NT2/D1 (cell line): ENCODE results near the gene ITPK1.

ENCODE experiments used
- DNase-seq: peaks from one replicate; pipeline ENCODE4 v3.0.0-alpha.2; 2011; ENCODE audit warnings: low read depth, low spot score
- H3K27me3 ChIP-seq: 2 replicates; pipeline ENCODE4 v1.6.0; 2011; ENCODE audit warnings: mild to moderate bottlenecking; ENCODE audit not compliant: insufficient read length, insufficient read depth
- H3K36me3 ChIP-seq: 2 replicates; pipeline ENCODE4 v1.6.1; 2011; ENCODE audit warnings: mild to moderate bottlenecking, low read length, mixed read lengths; ENCODE audit not compliant: insufficient read depth, insufficient read length
- H3K4me1 ChIP-seq: 2 replicates; pipeline ENCODE4 v1.5.1; 2011; ENCODE audit not compliant: insufficient read depth, insufficient read length
- H3K4me3 ChIP-seq: 2 replicates; pipeline ENCODE4 v1.5.1; 2011; ENCODE audit warnings: low read depth; ENCODE audit not compliant: insufficient read length
- H3K9ac ChIP-seq: 2 replicates; pipeline ENCODE4 v1.6.0; 2011; ENCODE audit warnings: low read depth; ENCODE audit not compliant: insufficient read length
- H3K9me3 ChIP-seq: 2 replicates; pipeline ENCODE4 v1.5.1; 2011; ENCODE audit warnings: mild to moderate bottlenecking, low read length; ENCODE audit not compliant: insufficient read depth
- SUZ12 ChIP-seq: IDR thresholded peaks from 2 replicates; pipeline ENCODE4 v1.6.1; 2011; ENCODE audit not compliant: insufficient read length, insufficient read depth; ENCODE audit errors: extremely low read depth
- YY1 ChIP-seq: IDR thresholded peaks from 2 replicates; pipeline ENCODE4 v1.6.1; 2011; ENCODE audit not compliant: insufficient read length, insufficient read depth
- ZNF274 ChIP-seq: IDR thresholded peaks from 2 replicates; pipeline ENCODE4 v1.6.1; 2011; ENCODE audit warnings: mild to moderate bottlenecking, low read depth, low read length

The ITPK1 gene

DNA sequence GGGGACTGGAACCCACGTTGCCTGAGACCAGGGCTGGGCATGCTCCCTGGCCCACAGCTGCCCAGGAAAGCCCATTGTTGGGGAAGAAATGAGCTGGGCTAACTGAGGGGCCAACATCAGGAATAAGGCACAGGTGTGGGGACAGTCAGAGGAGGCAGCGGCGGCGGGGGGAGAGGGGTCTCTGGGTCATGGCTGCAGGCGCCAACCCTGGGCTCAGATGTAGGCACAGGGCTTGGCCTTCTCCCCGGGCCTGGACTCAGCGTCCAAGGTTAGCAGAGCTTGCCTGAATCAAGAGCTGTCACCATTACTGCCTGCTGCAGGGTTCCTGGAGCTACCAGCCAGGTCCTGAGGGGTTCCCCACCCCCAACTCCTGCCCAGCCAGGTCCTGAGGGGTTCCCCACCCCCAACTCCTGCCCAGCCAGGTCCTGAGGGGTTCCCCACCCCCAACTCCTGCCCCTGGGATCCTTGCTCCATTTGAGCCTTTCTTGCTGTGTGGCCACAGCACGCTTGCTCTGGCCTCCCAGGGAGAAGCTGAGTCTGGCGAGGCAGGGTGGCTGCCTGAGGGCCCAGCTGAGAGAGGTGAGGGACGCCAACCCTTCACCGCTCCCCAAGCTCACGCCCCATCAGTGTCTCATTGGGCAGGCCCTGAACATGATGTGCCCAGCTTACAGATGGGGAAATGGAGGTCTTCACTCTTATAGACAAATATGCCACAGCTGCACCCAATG, 186.6 kb downstream of the ITPK1 start:
- Histone ChIP-seq H3K27me3 (peaks cover 13% of the 10 kb centered on the region), H3K4me3 (no peak overlapping the region), H3K9me3 (no peaks in the 10 kb centered on the region), H3K36me3 (no peaks in the 10 kb centered on the region), H3K9ac (no peak overlapping the region), H3K4me1 (no peaks in the 10 kb centered on the region)
- no peak for TF ChIP-seq SUZ12
- TF ChIP-seq YY1: no peak
- no peak for TF ChIP-seq ZNF274
- no peak for DNase-seq

GRCh38 chr14:92928258-92928629, 187.5 kb downstream of the ITPK1 start:
- Histone ChIP-seq H3K9ac (no peak overlapping the region), H3K9me3 (no peaks in the 10 kb centered on the region), H3K27me3 (peaks cover 16% of the 10 kb centered on the region), H3K4me1 (no peaks in the 10 kb centered on the region), H3K4me3 (no peak overlapping the region), H3K36me3 (no peaks in the 10 kb centered on the region)
- TF ChIP-seq SUZ12: no peak
- TF ChIP-seq YY1: no peak
- TF ChIP-seq ZNF274: no peak
- no peak for DNase-seq

DNA sequence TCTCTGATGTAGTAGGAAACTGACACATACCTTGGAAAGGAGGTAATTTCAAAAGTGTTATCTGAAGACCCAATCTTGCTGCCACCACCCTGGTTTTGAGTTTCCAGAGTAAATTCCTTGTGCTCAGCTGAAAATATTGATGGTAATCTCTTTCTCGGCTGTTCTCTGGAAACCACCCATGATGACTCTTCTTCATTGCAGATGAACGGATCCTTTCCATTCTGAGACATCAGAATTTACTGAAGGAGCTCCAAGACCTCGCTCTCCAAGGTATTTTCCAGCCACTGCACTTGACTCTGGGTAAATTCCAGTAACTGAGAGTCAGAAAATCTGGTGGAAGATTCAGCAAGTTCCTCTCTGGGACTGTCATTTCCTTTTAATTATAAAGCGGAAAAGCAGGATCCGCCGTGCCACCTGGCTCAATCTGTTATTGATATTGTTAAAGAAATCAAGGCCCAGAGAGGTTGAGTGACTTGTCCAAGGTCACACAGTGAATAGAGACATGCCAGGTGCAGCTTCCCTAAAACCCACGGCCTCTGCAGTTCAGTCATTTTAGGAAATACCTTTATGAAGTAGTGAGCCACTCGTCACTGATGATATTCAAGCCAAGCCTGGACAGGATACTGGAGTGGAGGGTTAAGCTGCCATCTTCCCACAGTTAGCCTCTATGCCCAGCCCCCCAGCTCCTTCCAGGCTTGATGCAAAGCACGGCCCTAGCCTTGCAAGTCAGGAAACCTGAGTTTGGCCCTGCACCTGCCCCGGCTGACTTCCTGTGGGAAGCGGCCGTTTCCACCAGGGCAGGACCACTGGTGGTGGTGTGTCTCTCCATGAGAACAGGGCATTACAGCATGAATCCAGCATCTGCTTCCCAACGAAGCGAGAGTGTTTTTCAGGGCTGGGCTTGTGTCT, 188.1 kb downstream of the ITPK1 start:
- TF ChIP-seq ZNF274: no peak
- TF ChIP-seq YY1: no peak
- TF ChIP-seq SUZ12: no peak
- H3K36me3 ChIP-seq: no peaks in the 10 kb centered on the region
- H3K27me3 ChIP-seq: peaks cover 18% of the 10 kb centered on the region
- H3K4me1 ChIP-seq: no peaks in the 10 kb centered on the region
- no peak overlapping the region for H3K9ac ChIP-seq
- no peak overlapping the region for H3K4me3 ChIP-seq
- H3K9me3 ChIP-seq: no peaks in the 10 kb centered on the region
- no peak for DNase-seq

GRCh38 chr14:92926931-92927330, 188.8 kb downstream of the ITPK1 start:
- Histone ChIP-seq H3K4me1 (no peaks in the 10 kb centered on the region), H3K9ac (no peak overlapping the region), H3K4me3 (no peak overlapping the region), H3K9me3 (no peaks in the 10 kb centered on the region), H3K27me3 (peaks cover 25% of the 10 kb centered on the region), H3K36me3 (no peaks in the 10 kb centered on the region)
- DNase-seq: no peak
- TF ChIP-seq YY1 (no peak), SUZ12 (no peak), ZNF274 (no peak)

DNA sequence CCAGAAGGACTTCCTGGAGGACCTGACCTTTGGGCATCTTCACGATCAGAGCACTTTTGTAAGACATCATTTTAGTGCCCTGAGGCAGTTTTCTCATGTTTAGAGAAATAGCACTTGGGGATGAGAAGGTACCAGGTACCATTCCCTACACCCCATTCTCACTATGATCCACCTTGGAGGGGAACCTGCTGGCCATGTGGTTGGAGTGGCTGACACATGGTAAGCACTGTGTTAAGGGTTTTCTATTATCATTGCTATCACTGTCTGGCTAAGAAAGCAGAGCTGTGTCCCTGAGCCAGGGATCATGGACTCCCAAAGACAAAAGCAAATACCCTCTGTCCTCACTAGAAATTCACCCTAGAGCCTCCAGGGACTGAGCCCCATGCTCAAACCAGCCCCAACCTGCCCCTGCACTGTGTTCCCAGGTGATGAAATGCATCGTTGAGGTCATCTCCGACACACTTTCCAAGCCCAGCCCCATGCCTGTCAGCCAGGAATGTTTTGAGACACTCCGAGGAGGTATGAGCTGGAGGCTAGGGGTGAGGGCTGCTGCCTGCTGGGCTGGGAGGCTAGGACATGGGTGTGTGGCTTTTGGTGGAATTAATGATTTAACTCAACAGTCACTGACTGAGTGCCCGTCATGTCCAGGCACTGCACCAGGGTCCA, 189.4 kb downstream of the ITPK1 start:
- TF ChIP-seq YY1: no peak
- no peak for TF ChIP-seq ZNF274

DNA sequence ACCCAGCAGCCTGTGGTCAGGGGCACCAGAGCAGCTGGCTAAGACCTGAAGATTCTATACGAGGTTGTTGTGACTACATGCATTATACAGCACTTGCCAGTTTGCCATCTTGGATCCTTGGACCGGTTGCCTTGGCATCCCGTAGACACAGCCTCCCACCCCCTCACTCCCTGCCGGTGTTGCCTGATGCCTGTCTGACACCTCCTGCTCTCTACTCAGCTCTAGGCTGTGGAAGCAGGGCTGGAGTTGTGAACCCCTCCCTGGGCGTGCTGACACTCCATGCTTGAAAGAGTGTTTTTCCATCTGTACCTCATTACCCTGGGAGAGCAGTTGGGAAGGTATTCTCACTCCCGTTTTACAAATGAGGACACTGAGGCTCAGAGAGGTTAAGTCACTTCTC, 190.3 kb downstream of the ITPK1 start:
- no peak for DNase-seq
- Histone ChIP-seq H3K9me3 (no peaks in the 10 kb centered on the region), H3K4me1 (no peaks in the 10 kb centered on the region), H3K9ac (no peak overlapping the region), H3K4me3 (no peak overlapping the region), H3K36me3 (no peaks in the 10 kb centered on the region), H3K27me3 (peaks cover 39% of the 10 kb centered on the region)
- TF ChIP-seq SUZ12 (no peak), YY1 (no peak), ZNF274 (no peak)

More for the DNA sequence above, 189.4 kb downstream of the ITPK1 start:
- no peaks in the 10 kb centered on the region for H3K9me3 ChIP-seq
- DNase-seq: no peak
- no peaks in the 10 kb centered on the region for H3K36me3 ChIP-seq
- no peak overlapping the region for H3K4me3 ChIP-seq
- no peaks in the 10 kb centered on the region for H3K4me1 ChIP-seq
- H3K27me3 ChIP-seq: peaks cover 31% of the 10 kb centered on the region
- no peak overlapping the region for H3K9ac ChIP-seq

DNA sequence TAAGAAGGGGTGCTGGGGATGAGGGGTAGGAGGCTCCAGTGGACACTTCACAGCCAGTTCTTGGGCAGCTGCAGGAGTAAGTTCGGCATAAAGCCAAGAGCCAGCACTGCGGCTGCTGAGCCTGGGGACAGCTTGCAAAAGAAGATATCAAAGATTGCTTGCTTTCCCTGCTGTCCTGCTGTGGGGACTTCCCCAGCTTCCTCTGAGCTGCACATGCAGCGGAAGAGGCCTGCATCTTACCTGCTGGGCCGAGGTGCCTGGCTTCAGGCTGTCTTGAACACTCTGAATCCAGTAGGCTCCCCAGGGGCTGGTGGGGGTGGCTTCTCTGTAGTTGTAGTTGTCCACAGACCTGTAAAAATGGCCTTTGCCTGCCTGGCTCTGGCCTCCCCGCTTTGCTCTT, 191.5 kb downstream of the ITPK1 start:
- no peak for TF ChIP-seq ZNF274
- TF ChIP-seq YY1: no peak
- TF ChIP-seq SUZ12: no peak
- no peaks in the 10 kb centered on the region for H3K9me3 ChIP-seq
- no peaks in the 10 kb centered on the region for H3K4me1 ChIP-seq
- H3K36me3 ChIP-seq: no peaks in the 10 kb centered on the region
- no peak overlapping the region for H3K9ac ChIP-seq
- DNase-seq: no peak
- no peak overlapping the region for H3K4me3 ChIP-seq
- peaks cover 51% of the 10 kb centered on the region for H3K27me3 ChIP-seq
